Spleen (tissue), 11 donors: ENCODE measurements around the gene BCO2. TPM values are rescaled to one million over a fixed set of nuclear protein-coding genes. Genes with fewer than 3 reads are reported as not detected.

ENCODE experiments used
- DNase-seq: peaks from one replicate; pipeline ENCODE4 v3.0.0-alpha.2; 2020
- H3K27ac ChIP-seq, 8 donors: fragments of 200-600 bp; sonication (generic) in 7 of 8; 1 replicate in 4 of 8; 2 replicates in 4 of 8; pipeline versions ENCODE4 v1.5.0 to v1.8.0; 2016 to 2021; ENCODE audit warnings: inconsistent platforms in 4 of 8, mild to moderate bottlenecking in 4 of 8, moderate library complexity in 1 of 8
- H3K27me3 ChIP-seq, 7 donors: fragments of 200-600 bp; sonication (generic) in 6 of 7; replicated peaks in 1 of 7; 1 replicate in 4 of 7; 2 replicates in 3 of 7; pipeline versions ENCODE4 v1.5.0 to v1.8.0; 2016 to 2021; ENCODE audit warnings: inconsistent platforms in 3 of 7, mild to moderate bottlenecking in 1 of 7
- H3K36me3 ChIP-seq, 6 donors: fragments of 200-600 bp; sonication (generic) in 5 of 6; 1 replicate in 4 of 6; 2 replicates in 2 of 6; pipeline versions ENCODE4 v1.5.0 to v1.8.0; 2016 to 2021; ENCODE audit warnings: inconsistent platforms in 2 of 6
- H3K4me1 ChIP-seq, 6 donors: fragments of 200-600 bp; sonication (generic) in 5 of 6; 1 replicate in 3 of 6; 2 replicates in 3 of 6; pipeline versions ENCODE4 v1.5.0 to v1.8.0; 2016 to 2021; ENCODE audit warnings: inconsistent platforms in 3 of 6
- H3K4me3 ChIP-seq, 8 donors: fragments of 200-600 bp; sonication (generic) in 7 of 8; 1 replicate in 4 of 8; 2 replicates in 4 of 8; pipeline versions ENCODE4 v1.5.0 to v1.8.0; 2016 to 2021; ENCODE audit warnings: inconsistent platforms in 4 of 8, mild to moderate bottlenecking in 4 of 8, moderate library complexity in 2 of 8
- H3K9me3 ChIP-seq, 8 donors: fragments of 200-600 bp; sonication (generic) in 7 of 8; 1 replicate in 4 of 8; 2 replicates in 4 of 8; pipeline versions ENCODE4 v1.5.0 to v1.8.0; 2016 to 2021; ENCODE audit warnings: inconsistent platforms in 4 of 8
- CTCF ChIP-seq, 11 experiments: fragments of 200-600 bp in 7 of 11; fragments of 450-650 bp in 4 of 11; sonication (generic) in 4 of 11; IDR thresholded peaks in 8 of 11; conservative IDR thresholded peaks in 3 of 11; 1 replicate in 7 of 11; 2 replicates in 4 of 11; pipeline versions ENCODE4 v1.4.0 to v1.8.0; 2016 to 2021; ENCODE audit warnings: antibody characterized with exemption in 11 of 11, inconsistent platforms in 4 of 11, mild to moderate bottlenecking in 1 of 11
- POLR2A ChIP-seq, 3 donors: fragments of 450-650 bp; IDR thresholded peaks; one replicate each; pipeline ENCODE4 v1.5.1; 2017; ENCODE audit warnings: antibody characterized with exemption in 3 of 3, mild to moderate bottlenecking in 1 of 3
- POLR2AphosphoS5 ChIP-seq, 3 donors: sonication (generic); formaldehyde crosslinking; IDR thresholded peaks; one replicate each; pipeline ENCODE4 v1.5.1; 2017; ENCODE audit warnings: antibody characterized with exemption in 3 of 3
- WGBS, 5 donors: extraction: QIAGEN DNeasy Blood & Tissue Kit in 3 of 5; methylation state at CpG; one replicate each; pipeline versions ENCODE4 v1.1.5 to v1.1.7; 2013 to 2018; 5-methylcytosine and 5-hydroxymethylcytosine counted together
- intact Hi-C: fragments of 100-400 bp; cut with DNase I; formaldehyde crosslinking; loops from one replicate; pipeline ENCODE4 v1.15.0; 2023; ENCODE audit warnings: low total_unique reads
- polyA plus RNA-seq, 3 donors: library from polyadenylated mRNA; stranded (reverse); fragments of 200-250 nt; gene quantifications; one replicate each; pipeline ENCODE4 v1.2.1, GENCODE V29; 2013
- total RNA-seq, 7 donors: library from RNA; depleted of rRNA in 3 of 7; stranded (reverse); fragments of >200 nt in 3 of 7; fragmentation: NEBNext Ultra II Directional in 4 of 7; extraction: Animal tissue kit (Norgen Biotek cat#: 25700) in 4 of 7; gene quantifications; one replicate each; pipeline versions ENCODE4 v1.1.0 to v1.2.1, GENCODE V29; 2016 to 2021
- donor health status: healthy with polysubstance abuse.
- donor health status: DM: no; HTN: no; CAD: no; lungs with moderate emphysema.
- donor health status: DM: no; HTN: no; CAD: no.
- donor health status: Bipolar disorder and iron deficiency.
- donor health status: healthy.
- donor health status: DM: no; HTN: no; CAD: no.
- donor health status: DM: yes; HTN: yes; CAD: no.

Gene BCO2
- total and polyA plus RNA-seq, 10 donors: 1.6 to 7.8 (median 3.8) TPM

DNA sequence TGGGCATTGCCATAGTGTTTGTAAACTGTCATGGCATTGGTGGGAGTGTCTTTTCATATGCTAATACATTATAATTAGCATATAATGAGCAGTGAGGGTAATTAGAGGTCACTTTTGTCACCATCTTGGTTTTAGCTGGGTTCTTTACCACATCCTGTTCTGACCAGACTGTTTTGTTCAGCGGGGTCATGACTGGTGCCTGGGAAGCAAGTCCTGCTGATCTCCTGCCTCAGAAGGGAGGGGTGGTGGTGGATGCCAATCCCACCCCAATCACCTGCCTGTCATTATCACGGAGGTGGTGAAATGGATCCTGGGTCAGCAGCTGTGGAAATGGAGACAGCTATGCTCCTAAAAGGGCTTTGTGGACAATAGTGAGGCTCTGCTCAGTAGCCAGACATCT, 42.6 kb upstream of the BCO2 start:
- no peak for DNase-seq
- no peaks in the 10 kb centered on the region for H3K9me3 ChIP-seq
- WGBS, 5 donors: 47 to 64% (median 56%) methylated on average over 2 of the region's 2 CpGs
- H3K4me1 ChIP-seq: peaks cover 0 to 7% (median 4%) of the 10 kb centered on the region in 6 donors
- H3K27ac ChIP-seq: peak overlapping the region in 2 of 8 donors; percentile 1 to 19
- H3K36me3 ChIP-seq: no peaks in the 10 kb centered on the region
- intact Hi-C loops: no loop called here
- no peak overlapping the region for H3K4me3 ChIP-seq
- TF ChIP-seq CTCF (IDR thresholded peaks at IDR 0.05 in 8 of 11, conservative IDR thresholded peaks at IDR 0.05 in 3 of 11): no peak
- TF ChIP-seq POLR2A (IDR thresholded peaks at IDR 0.05): no peak
- TF ChIP-seq POLR2AphosphoS5 (IDR thresholded peaks at IDR 0.05): no peak
- no peaks in the 10 kb centered on the region for H3K27me3 ChIP-seq

GRCh38 chr11:112134473-112134872, 40.8 kb upstream of the BCO2 start:
- TF ChIP-seq CTCF (IDR thresholded peaks at IDR 0.05 in 8 of 11, conservative IDR thresholded peaks at IDR 0.05 in 3 of 11) (no peak), POLR2AphosphoS5 (IDR thresholded peaks at IDR 0.05) (no peak), POLR2A (IDR thresholded peaks at IDR 0.05) (no peak)
- intact Hi-C loops: no loop called here
- Histone ChIP-seq H3K36me3 (no peaks in the 10 kb centered on the region), H3K4me1 (peaks cover 0 to 4% (median 0%) of the 10 kb centered on the region in 6 donors), H3K9me3 (no peaks in the 10 kb centered on the region), H3K27ac (no peak overlapping the region), H3K4me3 (no peak overlapping the region), H3K27me3 (no peaks in the 10 kb centered on the region)
- WGBS, 5 donors: 82 to 94% (median 87%) methylated on average over 3 to 4 of the region's 4 CpGs
- DNase-seq: no peak

DNA sequence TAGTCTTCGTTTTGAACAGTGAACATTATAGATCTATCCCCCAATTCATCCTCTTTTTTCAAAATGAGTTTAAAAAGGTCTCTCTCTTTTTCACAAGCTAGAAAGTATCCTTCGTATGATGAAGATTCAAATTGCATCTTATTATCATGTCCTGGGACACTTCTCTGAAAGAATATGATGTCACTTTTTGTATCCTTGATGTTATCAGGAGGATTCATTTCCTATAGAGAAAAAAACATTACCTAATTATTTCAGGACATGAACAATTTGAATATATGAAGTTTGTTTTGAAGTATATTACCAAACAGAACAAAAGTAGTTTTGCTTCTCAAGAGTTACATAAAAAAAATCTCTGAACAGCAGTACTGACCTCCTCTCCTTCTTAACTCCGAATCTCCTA, 31.7 kb upstream of the BCO2 start:
- WGBS, 5 donors: 82 to 90% (median 88%) methylated on average over 3 of the region's 3 CpGs
- TF ChIP-seq POLR2AphosphoS5 (IDR thresholded peaks at IDR 0.05): no peak
- no peak for TF ChIP-seq POLR2A (IDR thresholded peaks at IDR 0.05)
- no peak for TF ChIP-seq CTCF (IDR thresholded peaks at IDR 0.05 in 8 of 11, conservative IDR thresholded peaks at IDR 0.05 in 3 of 11)

GRCh38 chr11:112150517-112150916, 24.8 kb upstream of the BCO2 start:
- Histone ChIP-seq H3K36me3 (peaks cover 0 to 88% (median 0%) of the 10 kb centered on the region in 6 donors), H3K4me1 (no peaks in the 10 kb centered on the region), H3K27ac (no peak overlapping the region), H3K9me3 (no peaks in the 10 kb centered on the region), H3K4me3 (no peak overlapping the region), H3K27me3 (no peaks in the 10 kb centered on the region)
- WGBS, 5 donors: 76 to 86% (median 84%) methylated on average over 5 of the region's 5 CpGs
- intact Hi-C loops: no loop called here
- TF ChIP-seq POLR2A (IDR thresholded peaks at IDR 0.05) (no peak), CTCF (IDR thresholded peaks at IDR 0.05 in 8 of 11, conservative IDR thresholded peaks at IDR 0.05 in 3 of 11) (no peak), POLR2AphosphoS5 (IDR thresholded peaks at IDR 0.05) (no peak)
- no peak for DNase-seq

More for the DNA sequence above, 31.7 kb upstream of the BCO2 start:
- intact Hi-C loops: no loop called here
- Histone ChIP-seq H3K4me3 (no peak overlapping the region), H3K9me3 (peaks cover 5 to 18% (median 15%) of the 10 kb centered on the region in 8 donors), H3K36me3 (peaks cover 0 to 54% (median 3%) of the 10 kb centered on the region in 6 donors), H3K27ac (no peak overlapping the region), H3K4me1 (no peaks in the 10 kb centered on the region), H3K27me3 (no peaks in the 10 kb centered on the region)
- DNase-seq: no peak
